Chondrocyte (in vitro differentiated cells): ENCODE measurements around the gene LHFPL3. TPM values are rescaled to one million over a fixed set of nuclear protein-coding genes. Genes with fewer than 3 reads are reported as not detected.

Experiments used
- DNase-seq: peaks from one replicate; pipeline ENCODE4 v3.0.0; 2021; ENCODE audit warnings: mixed read lengths, low spot score
- H3K27ac Mint-ChIP-seq: one replicate; pipeline ENCODE4 v1.8.0; 2021; ENCODE audit warnings: mild to moderate bottlenecking, moderate library complexity, mixed read lengths; ENCODE audit not compliant: unreplicated experiment
- H3K27me3 Mint-ChIP-seq: 2 replicates; pipeline ENCODE4 v1.8.0; 2021; ENCODE audit warnings: low read depth, mixed read lengths
- H3K36me3 Mint-ChIP-seq: 2 replicates; pipeline ENCODE4 v1.8.0; 2021; ENCODE audit warnings: low read depth, mixed read lengths
- H3K4me1 Mint-ChIP-seq: 2 replicates; pipeline ENCODE4 v1.8.0; 2021; ENCODE audit warnings: low read depth, mild to moderate bottlenecking, mixed read lengths
- H3K4me3 Mint-ChIP-seq: one replicate; pipeline ENCODE4 v1.8.0; 2021; ENCODE audit warnings: mild to moderate bottlenecking, moderate library complexity, mixed read lengths; ENCODE audit not compliant: unreplicated experiment
- H3K9me3 Mint-ChIP-seq: 2 replicates; pipeline ENCODE4 v1.8.0; 2021; ENCODE audit warnings: low read depth, mixed read lengths
- CTCF ChIP-seq: fragments of 200-600 bp; sonication (generic); IDR thresholded peaks from 2 replicates; pipeline ENCODE4 v1.5.0; 2021; ENCODE audit warnings: antibody characterized with exemption, mild to moderate bottlenecking, moderate library complexity
- total RNA-seq: library from RNA; stranded (reverse); gene quantifications from 3 replicates; pipeline ENCODE4 v1.2.1, GENCODE V29; 2021

The LHFPL3 gene
- total RNA-seq, 1 donor from 2014 or later, result not detected

DNA sequence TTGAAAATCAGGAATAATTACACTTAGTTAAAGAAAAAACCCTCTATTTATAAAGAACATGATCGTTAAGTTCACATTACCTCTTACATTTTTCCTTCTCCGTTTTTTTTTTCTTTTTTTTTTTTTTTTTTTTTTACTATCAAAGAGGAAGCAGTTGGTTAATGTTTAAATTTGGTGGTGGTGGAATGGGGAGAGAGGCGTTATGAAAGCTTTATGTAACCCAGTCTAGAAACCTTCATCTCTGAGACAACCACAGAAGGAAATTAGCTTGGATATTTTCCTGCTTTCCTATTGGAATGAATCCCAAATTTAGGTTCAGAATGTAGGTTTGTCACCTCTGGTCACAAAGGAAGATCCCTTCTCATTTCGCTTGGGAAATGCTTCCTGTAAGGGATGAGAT, 31.5 kb upstream of the LHFPL3 start:
- no peaks in the 10 kb centered on the region for H3K36me3 Mint-ChIP-seq
- no peak for TF ChIP-seq CTCF
- DNase-seq, result no peak
- H3K4me3 Mint-ChIP-seq, result no peak overlapping the region
- no peaks in the 10 kb centered on the region for H3K4me1 Mint-ChIP-seq
- peaks cover 5% of the 10 kb centered on the region for H3K27me3 Mint-ChIP-seq
- H3K27ac Mint-ChIP-seq, result no peak overlapping the region
- H3K9me3 Mint-ChIP-seq, result peaks cover 3% of the 10 kb centered on the region

- no peak overlapping the region for H3K27ac Mint-ChIP-seq
- no peaks in the 10 kb centered on the region for H3K27me3 Mint-ChIP-seq
- no peaks in the 10 kb centered on the region for H3K36me3 Mint-ChIP-seq
- TF ChIP-seq CTCF, result no peak
- no peak for DNase-seq
- peaks cover 3% of the 10 kb centered on the region for H3K9me3 Mint-ChIP-seq
- no peaks in the 10 kb centered on the region for H3K4me1 Mint-ChIP-seq
- H3K4me3 Mint-ChIP-seq, result no peak overlapping the region
Measured at GRCh38 chr7:104299323-104299722, 29.1 kb upstream of the LHFPL3 start.

DNA sequence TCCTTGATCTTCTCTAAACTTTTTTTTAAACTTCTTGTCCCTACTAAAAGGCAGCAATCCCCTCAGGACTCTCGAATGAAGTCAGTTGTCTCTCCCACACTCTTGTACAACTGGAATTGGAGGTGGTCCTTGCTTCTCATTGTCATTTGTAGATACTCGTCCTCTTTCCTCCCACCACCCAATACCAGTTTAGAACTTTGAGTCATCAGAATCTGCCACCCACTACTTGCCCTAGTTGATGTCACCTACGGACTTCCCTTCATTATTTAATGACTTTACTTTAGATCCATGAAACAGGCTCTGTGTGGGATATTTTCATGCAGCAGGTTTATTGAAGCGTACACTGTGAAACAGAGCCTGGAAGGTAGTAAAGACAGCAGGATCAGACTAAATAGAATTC, 28.6 kb upstream of the LHFPL3 start:
- H3K4me3 Mint-ChIP-seq, result no peak overlapping the region
- H3K9me3 Mint-ChIP-seq, result peaks cover 1% of the 10 kb centered on the region
- no peak overlapping the region for H3K27ac Mint-ChIP-seq
- no peak for TF ChIP-seq CTCF
- no peaks in the 10 kb centered on the region for H3K27me3 Mint-ChIP-seq
- DNase-seq, result no peak
- no peaks in the 10 kb centered on the region for H3K4me1 Mint-ChIP-seq
- H3K36me3 Mint-ChIP-seq, result no peaks in the 10 kb centered on the region

DNA sequence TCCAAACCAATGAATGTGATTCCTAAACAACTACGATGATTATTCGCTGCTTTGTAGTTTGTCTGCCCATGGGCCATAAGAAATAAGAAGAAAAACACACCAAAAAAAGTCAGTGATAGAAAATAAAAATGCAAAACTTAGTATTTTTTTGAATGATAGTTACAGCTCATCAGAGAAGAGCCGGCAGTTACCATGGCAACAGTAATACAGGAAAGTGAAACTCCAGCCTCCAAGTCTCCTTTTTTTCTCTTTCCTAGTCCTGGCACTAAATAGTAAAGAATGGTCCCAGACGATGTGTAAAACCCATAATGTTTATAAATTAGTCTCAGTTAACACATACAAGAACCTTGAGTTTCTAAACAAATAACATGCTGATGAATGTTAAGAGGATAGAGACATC, 21.6 kb upstream of the LHFPL3 start:
- H3K27me3 Mint-ChIP-seq, result no peaks in the 10 kb centered on the region
- no peaks in the 10 kb centered on the region for H3K4me1 Mint-ChIP-seq
- no peak for TF ChIP-seq CTCF
- H3K27ac Mint-ChIP-seq, result no peak overlapping the region
- no peak for DNase-seq
- no peak overlapping the region for H3K4me3 Mint-ChIP-seq
- peaks cover 3% of the 10 kb centered on the region for H3K9me3 Mint-ChIP-seq
- no peaks in the 10 kb centered on the region for H3K36me3 Mint-ChIP-seq

DNA sequence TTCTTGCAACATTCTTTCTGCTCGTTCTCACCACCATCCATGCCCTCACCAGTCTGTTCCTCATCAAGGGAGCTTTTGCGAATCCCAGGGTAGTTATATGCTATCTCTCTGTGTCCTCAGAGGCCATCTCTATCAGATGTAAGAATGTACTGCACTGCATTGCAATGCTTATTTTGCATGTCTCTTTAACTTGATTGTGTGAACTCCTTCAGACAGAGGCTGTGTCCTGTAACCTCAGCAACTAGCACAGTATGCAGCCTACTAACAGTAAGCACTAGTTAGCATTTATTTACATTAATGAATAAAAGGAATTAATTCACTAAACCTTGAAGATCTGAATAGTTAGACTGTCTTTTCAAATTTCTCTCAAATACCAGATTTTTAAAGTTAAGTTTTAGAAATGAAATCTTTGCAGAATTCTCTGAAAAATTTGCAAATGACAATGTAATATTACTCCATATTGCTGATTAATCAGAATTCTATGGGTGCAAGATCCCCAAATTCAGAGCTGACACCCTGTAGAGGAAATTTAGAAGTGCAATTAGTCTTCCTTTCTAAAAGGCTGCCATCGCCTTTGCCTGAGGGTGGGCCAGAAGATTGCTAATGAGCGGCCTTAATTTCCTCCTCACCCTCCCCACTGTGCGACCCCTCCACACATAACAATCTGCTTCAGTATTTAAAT, 10.3 kb upstream of the LHFPL3 start:
- Mint-ChIP-seq H3K36me3 (peaks cover 3% of the 10 kb centered on the region), H3K27ac (no peak overlapping the region), H3K27me3 (peaks cover 10% of the 10 kb centered on the region), H3K9me3 (peaks cover 28% of the 10 kb centered on the region), H3K4me3 (no peak overlapping the region), H3K4me1 (no peaks in the 10 kb centered on the region)
- TF ChIP-seq CTCF, result no peak
- DNase-seq, result no peak
